ENCODE results near the gene COG8.
"Not testable (repeated sequence)": the region's sequence is repeated elsewhere in the genome, so short reads cannot be mapped to it uniquely, and the experiment has no call there.

Gene COG8

DNA sequence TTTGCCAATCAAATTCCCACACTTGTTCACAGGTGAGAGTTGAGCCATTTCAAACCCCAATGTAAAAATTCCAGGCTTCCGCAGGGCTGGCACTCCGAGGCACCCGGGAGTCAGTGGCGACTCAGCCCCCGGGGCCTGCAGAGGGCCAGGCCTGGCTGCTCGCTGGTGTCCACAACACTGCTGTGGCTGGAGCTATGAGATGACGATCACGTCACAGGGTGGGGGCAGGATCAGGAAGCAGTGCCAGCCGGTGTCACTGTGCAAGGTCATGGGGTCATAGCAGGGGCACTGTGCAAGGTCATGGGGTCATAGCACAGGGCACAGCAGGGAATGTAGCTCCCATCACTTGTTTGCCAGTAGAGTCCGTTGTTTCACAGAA, 20.5 kb downstream of the COG8 start:
- no peak for DNase-seq

- no peak for DNase-seq
These were observed 21.0 kb downstream of the COG8 start for GRCh38 chr16:69318177-69318910.

- no peak for DNase-seq
These were observed 22.7 kb downstream of the COG8 start for GRCh38 chr16:69316595-69317034.

DNA sequence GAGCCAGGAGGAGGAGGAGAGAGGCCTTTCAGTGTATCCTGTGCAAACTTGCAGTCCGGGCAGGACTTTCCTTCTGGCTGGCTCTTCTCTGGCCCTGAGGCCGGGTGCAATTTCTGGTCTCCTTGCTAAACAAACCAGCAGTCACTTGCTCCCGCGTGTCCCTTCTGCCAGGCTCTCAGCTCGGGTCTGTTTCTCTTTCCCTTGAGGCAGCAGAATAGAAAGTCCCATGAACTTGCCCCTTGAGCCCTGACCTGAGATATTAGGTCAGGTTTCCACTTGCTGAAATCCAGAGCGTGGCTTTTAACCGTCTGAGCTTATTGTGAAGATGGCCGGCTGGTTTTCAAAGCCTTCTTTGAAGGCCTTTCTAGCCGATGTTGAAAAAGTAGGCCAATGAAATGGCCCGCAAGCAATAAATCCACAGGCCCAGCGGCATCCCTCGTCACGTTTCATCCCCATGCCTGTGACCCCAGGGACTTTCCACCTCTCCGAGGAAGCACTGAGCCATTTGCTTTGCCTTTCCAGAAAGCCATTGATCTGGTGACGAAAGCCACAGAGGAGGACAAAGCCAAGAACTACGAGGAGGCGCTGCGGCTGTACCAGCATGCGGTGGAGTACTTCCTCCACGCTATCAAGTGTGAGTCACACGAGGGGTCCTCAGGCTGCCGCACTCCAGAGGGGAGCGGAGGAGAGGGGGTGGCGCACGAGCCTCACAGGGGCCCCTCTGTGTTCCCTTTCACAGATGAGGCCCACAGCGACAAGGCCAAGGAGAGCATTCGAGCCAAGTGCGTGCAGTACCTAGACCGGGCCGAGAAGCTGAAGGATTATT, 23.7 kb downstream of the COG8 start:
- DNase-seq: no peak

GRCh38 chr16:69314534-69314933, 24.8 kb downstream of the COG8 start:
- no peak for DNase-seq

- no peak for DNase-seq
These were observed 25.9 kb downstream of the COG8 start for GRCh38 chr16:69313469-69313868.

DNA sequence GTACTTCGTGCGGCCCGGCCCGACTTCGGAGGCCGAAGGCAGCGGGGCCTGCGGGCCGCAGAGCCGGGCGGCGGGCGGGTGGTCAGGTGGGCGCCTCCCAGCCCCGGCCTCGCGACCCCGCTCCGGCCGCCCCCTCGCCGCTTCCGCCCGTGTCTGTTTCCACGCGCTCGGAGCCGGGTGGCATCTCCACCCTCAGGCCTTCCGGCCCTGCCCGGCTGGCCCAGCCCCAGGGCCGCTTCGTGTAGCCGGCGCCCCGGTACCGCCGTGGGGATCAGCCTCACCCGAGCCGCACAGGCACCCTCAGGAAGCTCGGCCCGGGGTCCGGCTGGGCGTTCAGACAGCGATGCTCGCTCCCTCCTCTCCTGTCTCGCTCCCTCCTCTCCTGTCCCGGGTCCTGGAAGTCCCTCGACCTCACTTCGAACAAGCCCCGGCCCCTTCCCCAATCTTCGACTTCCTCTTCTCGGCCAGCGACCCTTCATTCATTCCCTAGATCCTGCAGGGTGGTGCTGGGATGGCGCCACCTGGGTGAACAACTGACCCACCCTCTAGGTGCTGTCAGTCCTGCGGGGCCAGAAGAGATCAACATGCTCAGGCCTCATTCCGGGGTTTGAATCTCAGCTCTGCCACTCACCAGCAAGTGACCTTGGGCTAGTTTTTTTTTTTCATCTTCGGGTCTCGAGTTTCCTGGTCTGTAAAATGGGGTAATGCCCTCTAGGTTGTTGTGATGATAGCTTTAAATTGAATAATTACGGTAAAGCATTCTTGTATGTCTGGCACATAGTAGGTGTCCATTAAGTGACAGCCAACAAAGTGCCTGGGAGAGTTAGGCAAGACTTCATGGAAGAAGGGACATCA, 27.6 kb downstream of the COG8 start:
- DNase-seq: peak; percentile 18

- peak; percentile 96 for DNase-seq
These were observed 28.5 kb downstream of the COG8 start, which contains the start of gene VPS4A for GRCh38 chr16:69310653-69311532. VPS4A (plus strand) TSS chr16:69311350; CDS start chr16:69311512, 162 bp downstream.

- DNase-seq: no peak
These were observed 30.0 kb downstream of the COG8 start for GRCh38 chr16:69309316-69309715.

DNA sequence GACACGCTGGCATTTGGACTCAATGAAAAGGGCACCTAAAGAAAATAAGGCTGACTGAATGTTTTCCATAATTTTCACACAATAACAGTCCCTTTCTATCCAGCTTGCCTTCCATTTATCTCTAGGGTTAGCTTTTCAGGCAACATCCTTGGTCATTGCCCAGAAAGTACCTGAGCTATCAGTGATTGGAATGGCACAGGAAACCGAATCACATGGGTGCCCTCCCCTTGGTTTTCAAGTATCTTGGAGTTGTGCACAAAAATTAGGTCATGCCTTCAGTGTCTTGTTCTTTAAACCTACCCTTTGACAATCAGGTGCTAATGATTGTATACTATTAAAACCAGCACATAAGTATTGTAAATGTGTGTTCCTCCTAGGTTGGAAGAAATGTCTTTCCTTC, 31.5 kb downstream of the COG8 start:
- DNase-seq: no peak

DNA sequence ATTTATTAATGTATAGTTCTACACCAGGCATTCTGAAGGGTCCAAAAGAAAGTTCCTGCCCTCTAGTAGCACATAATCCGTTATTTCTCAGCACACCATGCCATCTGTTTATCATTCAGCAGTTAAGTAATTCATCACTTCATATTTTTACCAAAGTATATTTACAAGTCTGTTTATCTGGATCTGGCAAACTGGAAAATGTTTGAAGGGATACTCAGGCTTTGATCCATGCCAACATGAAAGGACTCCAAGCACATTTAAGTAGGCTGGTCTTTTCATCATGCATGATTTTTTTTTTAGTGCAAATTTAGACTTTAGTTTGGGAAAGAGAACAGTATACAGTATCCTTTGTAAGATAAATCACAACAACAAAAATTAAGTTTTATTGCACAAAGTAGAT, 32.3 kb downstream of the COG8 start:
- no peak for DNase-seq

GRCh38 chr16:69306031-69306430, 33.3 kb downstream of the COG8 start:
- no peak for DNase-seq

GRCh38 chr16:69302301-69302700, 37.1 kb downstream of the COG8 start:
- no peak for DNase-seq

- DNase-seq: no peak
These were observed 37.5 kb downstream of the COG8 start for GRCh38 chr16:69301861-69302260.

DNA sequence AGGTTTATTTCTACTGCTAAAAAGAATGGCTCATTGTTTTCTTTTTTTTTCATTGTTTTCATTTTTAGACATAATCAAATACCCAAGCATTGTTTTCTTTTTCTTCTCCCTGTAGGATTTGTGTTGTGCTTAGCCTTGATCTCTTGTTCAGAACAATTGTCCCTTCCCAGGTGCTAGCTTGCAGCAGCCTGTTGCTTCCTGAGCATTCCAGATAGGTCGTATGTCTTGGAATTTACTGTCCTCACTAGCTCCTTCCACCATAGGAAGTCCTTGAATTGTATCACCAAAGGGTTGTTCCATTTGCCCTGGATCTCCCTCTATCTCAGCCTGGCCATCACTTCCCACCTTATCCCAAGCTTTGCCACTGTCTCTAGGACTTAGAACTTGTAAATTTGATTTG, 38.2 kb downstream of the COG8 start:
- DNase-seq: no peak

DNA sequence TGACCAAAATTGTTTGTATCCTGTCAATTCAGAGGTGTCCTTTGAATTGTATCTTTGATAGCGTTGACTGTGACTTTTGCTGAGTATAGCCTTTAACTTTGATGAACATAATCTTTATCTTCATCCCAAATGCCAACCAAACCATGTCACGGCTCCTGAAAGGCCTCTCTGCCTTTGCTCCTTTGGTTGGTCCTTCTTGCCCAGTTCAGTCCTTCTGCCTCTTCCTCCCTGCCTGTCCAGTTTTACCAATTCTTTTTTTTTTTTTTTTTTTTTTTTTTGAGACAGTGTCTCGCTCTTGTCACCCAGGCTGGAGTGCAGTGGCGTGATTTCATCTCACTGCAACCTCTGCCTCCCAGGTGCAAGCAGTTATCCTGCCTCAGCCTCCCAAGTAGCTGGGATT, 41.1 kb downstream of the COG8 start:
- no peak for DNase-seq

- not testable (repeated sequence) for DNase-seq
These were observed 42.6 kb downstream of the COG8 start for GRCh38 chr16:69296771-69297170.

- peak; percentile 11 for DNase-seq
These were observed 45.3 kb downstream of the COG8 start for GRCh38 chr16:69294051-69294450.

GRCh38 chr16:69293401-69293800, 46.0 kb downstream of the COG8 start:
- no peak for DNase-seq

- not testable (repeated sequence) for DNase-seq
These were observed 47.7 kb downstream of the COG8 start for GRCh38 chr16:69291657-69292056.

GRCh38 chr16:69286941-69287713, 52.2 kb downstream of the COG8 start:
- DNase-seq: peak; percentile 59

Measured in fibroblast of skin of abdomen (primary cell).